ENCODE data around the gene RNF227. TPM values are rescaled to one million over a fixed set of nuclear protein-coding genes. Genes with fewer than 3 reads are reported as not detected.

RNF227 gene
- total and polyA plus RNA-seq, 2 of the 13 experiments (the other 11 are each of a cell fraction or from before 2014, with no cell fraction given): 0.20 to 0.79 TPM

- 94% methylated on average over 15 of the region's 15 CpGs for WGBS (ENCODE audit: low lambda C conversion rate)
- ChIA-PET POLR2A (no interaction called here), CTCF (ENCODE audit: low intra/inter-chr PET ratio, low total read pairs) (no interaction called here)
- intact Hi-C loops (cut with micrococcal nuclease; ENCODE audit: unreplicated experiment): loop anchor here (5.0 kb wide), 1 partner anchor 132 kb away; no protein-coding TSS in a partner anchor
- Histone ChIP-seq H3K4me1 (ENCODE audit: insufficient read depth, low read length) (peaks cover 5% of the 10 kb centered on the region), H3K36me3 (replicated peaks in 1 of 2; ENCODE audit: control insufficient read depth in 1 of 2, insufficient read depth in 2 of 2, low read length in 2 of 2) (no peaks in the 10 kb centered on the region), H3K4me3 (replicated peaks in 1 of 3; ENCODE audit: insufficient read depth in 1 of 3, low read depth in 2 of 3, low read length in 3 of 3) (no peak overlapping the region), H3K4me2 (ENCODE audit: low read depth, low read length) (no peak overlapping the region), H3K27ac (ENCODE audit: extremely low read length, insufficient read depth, low read length) (no peak overlapping the region), H4K20me1 (ENCODE audit: insufficient read depth, low read length) (no peaks in the 10 kb centered on the region), H3K27me3 (ENCODE audit: control insufficient read depth in 1 of 2, insufficient read depth in 2 of 2, low read length in 2 of 2) (no peaks in the 10 kb centered on the region), H3K9me3 (ENCODE audit: low read length) (no peaks in the 10 kb centered on the region), H2AFZ (ENCODE audit: low read length) (no peak overlapping the region), H3K9ac (ENCODE audit: insufficient read depth, low read depth, low read length) (no peak overlapping the region), H3K79me2 (ENCODE audit: insufficient read depth, low read length) (no peaks in the 10 kb centered on the region)
- FAIRE-seq: no peak
- no TSS peak for BruUV-seq (replicated peaks)
- in situ Hi-C loops (cut with HindIII; ENCODE audit: extremely low pct_ligation_motif_present, low pct_unique_long_range_greater_than_20kb): loop anchor here (5.0 kb wide), 2 partner anchors 77 to 132 kb away; no protein-coding TSS in a partner anchor
- ATAC-seq: no peak
- DNase-seq (ENCODE audit: low spot score): no peak
- TF ChIP-seq NFYC (CRISPR knock-in tag; IDR thresholded peaks at IDR 0.05) (no peak), FOXM1 (CRISPR knock-in tag; IDR thresholded peaks at IDR 0.05) (no peak), HMGA1 (CRISPR knock-in tag; conservative IDR thresholded peaks at IDR 0.05) (no peak)
These were observed 5.8 kb downstream of the RNF227 start for GRCh38 chr17:7910281-7910680.

- no peak for ATAC-seq
- TF ChIP-seq CEBPZ (IDR thresholded peaks at IDR 0.05; ENCODE audit: low read length) (no peak), FOXK2 (IDR thresholded peaks at IDR 0.05) (no peak), HNRNPK (IDR thresholded peaks at IDR 0.05; ENCODE audit: low read depth, low read length, poor library complexity, severe bottlenecking) (peak; percentile 57)
These were observed 7.0 kb downstream of the RNF227 start for GRCh38 chr17:7909089-7909488.

More at GRCh38 chr17:7909089-7909488, 7.0 kb downstream of the RNF227 start:
- Histone ChIP-seq H3K9me3 (ENCODE audit: low read length) (no peaks in the 10 kb centered on the region), H2AFZ (ENCODE audit: low read length) (no peak overlapping the region), H3K9ac (ENCODE audit: insufficient read depth, low read depth, low read length) (no peak overlapping the region), H3K79me2 (ENCODE audit: insufficient read depth, low read length) (no peaks in the 10 kb centered on the region), H3K4me1 (ENCODE audit: insufficient read depth, low read length) (no peaks in the 10 kb centered on the region), H3K4me3 (replicated peaks in 1 of 3; ENCODE audit: insufficient read depth in 1 of 3, low read depth in 2 of 3, low read length in 3 of 3) (no peak overlapping the region), H4K20me1 (ENCODE audit: insufficient read depth, low read length) (no peaks in the 10 kb centered on the region), H3K4me2 (ENCODE audit: low read depth, low read length) (no peak overlapping the region), H3K36me3 (replicated peaks in 1 of 2; ENCODE audit: control insufficient read depth in 1 of 2, insufficient read depth in 2 of 2, low read length in 2 of 2) (no peaks in the 10 kb centered on the region; a peak in 1 of 5 replicates), H3K27me3 (ENCODE audit: control insufficient read depth in 1 of 2, insufficient read depth in 2 of 2, low read length in 2 of 2) (no peaks in the 10 kb centered on the region), H3K27ac (ENCODE audit: extremely low read length, insufficient read depth, low read length) (no peak overlapping the region)
- POLR2A ChIA-PET: no interaction called here
- intact Hi-C loops (cut with micrococcal nuclease; ENCODE audit: unreplicated experiment): no loop called here
- CTCF ChIA-PET (ENCODE audit: low intra/inter-chr PET ratio, low total read pairs): no interaction called here
- in situ Hi-C loops (cut with HindIII; ENCODE audit: extremely low pct_ligation_motif_present, low pct_unique_long_range_greater_than_20kb): no loop called here
- FAIRE-seq: no peak
- no peak for DNase-seq (ENCODE audit: low spot score)
- BruUV-seq (replicated peaks): no TSS peak
- 93% methylated on average over 21 of the region's 29 CpGs for WGBS (ENCODE audit: low lambda C conversion rate)
